Occipital lobe (tissue), 3 donors: Measurements from ENCODE around the gene INAVA. TPM values are rescaled to one million over a fixed set of nuclear protein-coding genes. Genes with fewer than 3 reads are reported as not detected.
"Not testable (repeated sequence)": the region's sequence is repeated elsewhere in the genome, so short reads cannot be mapped to it uniquely, and the experiment has no call there.

Experiments
- DNase-seq: peaks from one replicate; lab custom pipeline; 2025; lab: John Stamatoyannopoulos, UW
- small RNA-seq: library from RNA; depleted of rRNA; stranded (forward); fragments of <200 nt; gene quantifications from one replicate; pipeline ENCODE3, GENCODE V24; 2014
- total RNA-seq: library from RNA; depleted of rRNA; stranded (reverse); fragments of >200 nt; gene quantifications from one replicate; pipeline ENCODE4 v1.2.3, GENCODE V29; 2014

Gene INAVA
- total RNA-seq, 1 donor from 2014 or later, result 1.4 TPM

DNA sequence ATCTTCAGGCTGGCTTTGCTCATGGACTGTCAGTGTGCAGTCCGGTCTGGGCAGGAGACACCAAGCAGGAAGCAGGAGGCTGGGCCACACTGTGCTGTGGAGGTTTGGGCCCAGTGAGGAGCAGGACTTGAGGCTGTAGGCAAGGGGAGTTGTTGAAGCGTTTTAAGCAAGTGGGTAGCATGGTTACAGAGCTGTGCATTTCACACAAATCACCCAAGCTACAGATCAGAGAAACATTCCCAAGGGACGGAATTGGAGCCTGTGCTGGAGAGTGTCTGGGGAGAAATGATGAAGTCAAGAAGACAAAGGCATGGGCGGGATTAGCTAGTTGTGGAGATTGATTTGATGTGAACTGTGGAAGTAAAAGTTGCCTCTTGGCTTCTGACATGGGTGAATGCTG, 67.9 kb downstream of the INAVA start:
- no peak for DNase-seq

- DNase-seq, result no peak
Observed at GRCh38 chr1:200963076-200963475, 68.4 kb downstream of the INAVA start.

DNA sequence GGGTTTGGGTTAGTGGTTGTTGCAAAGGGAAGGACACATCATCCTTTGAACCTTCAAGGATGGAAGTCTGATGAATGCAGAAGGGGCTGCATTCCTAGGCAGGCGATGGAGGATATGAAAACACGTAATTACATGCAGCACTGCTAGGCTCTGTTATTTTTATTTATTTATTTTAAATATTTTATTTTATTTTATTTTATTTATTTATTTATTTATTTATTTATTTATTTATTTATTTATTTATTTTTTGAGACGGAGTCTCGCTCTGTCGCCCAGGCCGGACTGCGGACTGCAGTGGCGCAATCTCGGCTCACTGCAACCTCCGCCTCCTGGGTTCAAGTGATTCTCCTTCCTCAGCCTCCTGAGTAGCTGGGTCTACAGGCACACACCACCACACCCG, 69.2 kb downstream of the INAVA start:
- not testable (repeated sequence) for DNase-seq

Small RNA genes within 50 kb of the gene (small RNA-seq; reads per million reads assigned to genes)
- gene RNU6-704P, result not detected

Other genes starting within 250 kb of the INAVA start
- 20.0 TPM for gene DDX59, start 225.0 kb upstream of the INAVA start, total RNA-seq
- 130 TPM for gene CAMSAP2, start 156.0 kb upstream of the INAVA start, total RNA-seq
- not detected for gene GPR25, start 21.9 kb upstream of the INAVA start, total RNA-seq
- gene KIF21B, start 128.8 kb downstream of the INAVA start, total RNA-seq, result 165 TPM
- under 0.01 TPM for gene CACNA1S, start 217.5 kb downstream of the INAVA start, total RNA-seq
- gene ASCL5, start 232.3 kb downstream of the INAVA start, total RNA-seq, result 0.16 TPM